ENCODE data around the gene TENT5A.

- TF ChIP-seq CTCF (IDR thresholded peaks at IDR 0.05): no peak
- TF ChIP-seq EP300 (IDR thresholded peaks at IDR 0.05): no peak
These were observed 27.4 kb downstream of the TENT5A start for GRCh38 chr6:81725127-81725526.

Measured in tibial nerve (tissue), 4 donors.